Measurements from ENCODE around the gene GRIK4.
"Not testable (repeated sequence)": the region's sequence is repeated elsewhere in the genome, so short reads cannot be mapped to it uniquely, and the experiment has no call there.

The GRIK4 gene

GRCh38 chr11:120578596-120579154, 67.1 kb downstream of the GRIK4 start:
- H3K4me3 ChIP-seq: no peak overlapping the region
- no peak overlapping the region for H3K27ac ChIP-seq
- H3K27me3 ChIP-seq: no peaks in the 10 kb centered on the region
- no peaks in the 10 kb centered on the region for H4K20me1 ChIP-seq
- H3K4me1 ChIP-seq: no peaks in the 10 kb centered on the region; the same call in 1 of the 2 replicates
- H3K36me3 ChIP-seq: no peaks in the 10 kb centered on the region
- no peak overlapping the region for H3K4me2 ChIP-seq
- H3K9me3 ChIP-seq: peaks cover 5% of the 10 kb centered on the region
- no peak overlapping the region for H3K9ac ChIP-seq
- no peak for TF ChIP-seq Cebpa-rat (IDR thresholded peaks at IDR 0.05)

DNA sequence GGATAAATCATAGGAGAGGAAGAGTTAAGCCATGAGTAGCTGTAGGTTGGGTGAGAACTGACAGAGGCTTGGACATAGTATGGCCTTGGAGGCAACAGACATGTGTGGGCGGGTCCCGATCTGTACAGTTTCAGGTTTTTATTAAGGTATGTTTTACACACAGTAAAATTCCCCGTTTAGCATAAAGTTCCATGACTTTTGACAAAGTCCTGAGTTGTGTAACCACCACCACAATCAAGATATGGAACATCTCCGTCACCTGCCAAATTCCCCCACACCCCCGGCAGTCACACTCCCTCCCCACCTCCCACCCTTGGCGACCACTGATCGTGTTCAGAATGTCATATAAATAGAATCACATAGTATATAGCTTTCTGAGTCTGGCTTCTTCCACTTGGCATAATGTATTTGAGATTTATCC, 68.1 kb downstream of the GRIK4 start:
- Histone ChIP-seq H3K27me3 (no peaks in the 10 kb centered on the region), H3K27ac (no peak overlapping the region), H3K4me2 (no peak overlapping the region), H4K20me1 (no peaks in the 10 kb centered on the region), H3K4me1 (no peaks in the 10 kb centered on the region; the same call in 1 of the 2 replicates), H3K36me3 (no peaks in the 10 kb centered on the region), H3K9me3 (peaks cover 8% of the 10 kb centered on the region), H3K9ac (no peak overlapping the region), H3K4me3 (no peak overlapping the region)
- TF ChIP-seq Cebpa-rat (IDR thresholded peaks at IDR 0.05): no peak

- no peak; the same call in 1 of the 2 replicates for TF ChIP-seq Cebpa-rat (IDR thresholded peaks at IDR 0.05)
- H3K36me3 ChIP-seq: no peaks in the 10 kb centered on the region
- no peak overlapping the region for H3K4me3 ChIP-seq
- no peaks in the 10 kb centered on the region for H4K20me1 ChIP-seq
- no peak overlapping the region for H3K27ac ChIP-seq
- H3K4me2 ChIP-seq: no peak overlapping the region
- H3K27me3 ChIP-seq: no peaks in the 10 kb centered on the region
- no peaks in the 10 kb centered on the region; the same call in 1 of the 2 replicates for H3K4me1 ChIP-seq
- H3K9me3 ChIP-seq: peaks cover 8% of the 10 kb centered on the region
- no peak overlapping the region for H3K9ac ChIP-seq
Observed at GRCh38 chr11:120581313-120581712, 69.8 kb downstream of the GRIK4 start.

GRCh38 chr11:120582535-120582934, 71.0 kb downstream of the GRIK4 start:
- H3K4me3 ChIP-seq: not testable (repeated sequence)

GRCh38 chr11:120586072-120586471, 74.5 kb downstream of the GRIK4 start:
- H3K9me3 ChIP-seq: peaks cover 8% of the 10 kb centered on the region
- H3K9ac ChIP-seq: no peak overlapping the region
- H3K4me1 ChIP-seq: no peaks in the 10 kb centered on the region
- H3K36me3 ChIP-seq: no peaks in the 10 kb centered on the region
- H3K27me3 ChIP-seq: no peaks in the 10 kb centered on the region
- no peaks in the 10 kb centered on the region for H4K20me1 ChIP-seq
- no peak for TF ChIP-seq Cebpa-rat (IDR thresholded peaks at IDR 0.05)
- H3K27ac ChIP-seq: no peak overlapping the region
- no peak overlapping the region for H3K4me2 ChIP-seq
- no peak overlapping the region for H3K4me3 ChIP-seq

More at GRCh38 chr11:120582535-120582934, 71.0 kb downstream of the GRIK4 start:
- H3K4me2 ChIP-seq, H4K20me1 ChIP-seq, H3K9ac ChIP-seq, H3K4me1 ChIP-seq, H3K9me3 ChIP-seq, H3K27me3 ChIP-seq, H3K27ac ChIP-seq, H3K36me3 ChIP-seq: not testable (repeated sequence)

GRCh38 chr11:120586728-120587127, 75.2 kb downstream of the GRIK4 start:
- Histone ChIP-seq H3K9me3 (peaks cover 8% of the 10 kb centered on the region), H3K4me2 (no peak overlapping the region), H3K4me1 (no peaks in the 10 kb centered on the region), H3K27ac (no peak overlapping the region), H3K36me3 (no peaks in the 10 kb centered on the region), H4K20me1 (no peaks in the 10 kb centered on the region), H3K4me3 (no peak overlapping the region), H3K9ac (no peak overlapping the region), H3K27me3 (peaks cover 5% of the 10 kb centered on the region; the same call in 1 of the 2 replicates)
- no peak for TF ChIP-seq Cebpa-rat (IDR thresholded peaks at IDR 0.05)

GRCh38 chr11:120587299-120587698, 75.8 kb downstream of the GRIK4 start:
- TF ChIP-seq Cebpa-rat (IDR thresholded peaks at IDR 0.05): no peak
- no peak overlapping the region for H3K9ac ChIP-seq
- H4K20me1 ChIP-seq: no peaks in the 10 kb centered on the region
- no peak overlapping the region for H3K4me3 ChIP-seq
- no peak overlapping the region for H3K4me2 ChIP-seq
- no peak overlapping the region for H3K27ac ChIP-seq
- H3K9me3 ChIP-seq: peaks cover 8% of the 10 kb centered on the region
- H3K4me1 ChIP-seq: no peaks in the 10 kb centered on the region
- no peaks in the 10 kb centered on the region for H3K36me3 ChIP-seq
- H3K27me3 ChIP-seq: peaks cover 11% of the 10 kb centered on the region; the same call in 1 of the 2 replicates

DNA sequence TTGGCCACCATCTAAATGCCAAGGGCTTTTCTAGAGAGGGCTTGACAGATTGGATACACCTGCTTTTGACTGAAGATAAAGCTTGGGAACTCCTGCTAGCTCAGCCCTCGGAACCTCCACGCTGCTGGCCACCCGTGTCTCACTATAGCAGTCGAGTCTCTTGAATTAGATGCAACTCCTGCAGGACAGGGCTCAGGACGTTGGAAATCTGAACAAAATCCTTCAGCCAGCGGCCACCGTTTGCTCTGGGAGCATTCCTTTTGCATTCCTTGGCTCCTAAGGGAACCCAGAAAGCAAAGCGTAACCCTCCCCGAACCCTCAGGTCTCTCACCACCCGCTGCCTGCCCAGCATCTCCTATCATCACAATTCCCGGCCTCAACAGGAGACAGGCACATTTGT, 77.8 kb downstream of the GRIK4 start:
- TF ChIP-seq Cebpa-rat (IDR thresholded peaks at IDR 0.05): no peak
- Histone ChIP-seq H3K4me2 (no peak overlapping the region), H3K36me3 (no peaks in the 10 kb centered on the region), H3K27me3 (peaks cover 26% of the 10 kb centered on the region), H3K27ac (no peak overlapping the region), H3K9me3 (no peaks in the 10 kb centered on the region), H3K4me3 (no peak overlapping the region), H3K4me1 (peaks cover under 1% of the 10 kb centered on the region), H4K20me1 (no peaks in the 10 kb centered on the region), H3K9ac (no peak overlapping the region)

GRCh38 chr11:120590472-120590871, 78.9 kb downstream of the GRIK4 start:
- no peak for TF ChIP-seq Cebpa-rat (IDR thresholded peaks at IDR 0.05)
- Histone ChIP-seq H3K4me3 (no peak overlapping the region), H3K9me3 (no peaks in the 10 kb centered on the region), H4K20me1 (no peaks in the 10 kb centered on the region), H3K9ac (no peak overlapping the region), H3K36me3 (no peaks in the 10 kb centered on the region), H3K4me2 (no peak overlapping the region), H3K4me1 (peaks cover 12% of the 10 kb centered on the region), H3K27me3 (peaks cover 26% of the 10 kb centered on the region), H3K27ac (no peak overlapping the region)

GRCh38 chr11:120594746-120595145, 83.2 kb downstream of the GRIK4 start:
- TF ChIP-seq Cebpa-rat (IDR thresholded peaks at IDR 0.05): no peak
- no peak overlapping the region for H3K27ac ChIP-seq

DNA sequence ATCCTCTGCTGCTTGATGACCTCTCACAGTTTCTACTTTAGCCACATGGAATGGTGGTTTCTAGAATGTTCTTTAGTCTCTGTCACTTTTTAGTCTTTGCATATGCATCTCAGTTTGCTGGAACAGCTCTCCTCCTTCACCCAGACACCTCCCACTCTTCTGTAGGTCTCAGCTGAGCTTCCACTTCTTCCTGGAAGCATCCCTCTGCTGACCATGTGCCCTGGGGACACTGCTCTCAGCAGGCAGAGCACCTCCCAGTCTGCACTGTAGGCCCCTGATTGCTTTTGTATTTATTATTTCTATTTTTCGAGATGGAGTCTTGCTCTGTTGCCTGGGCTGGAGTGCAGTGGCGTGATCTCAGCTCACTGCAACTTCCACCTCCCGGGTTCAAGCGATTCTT, 84.0 kb downstream of the GRIK4 start:
- Histone ChIP-seq H3K36me3 (no peaks in the 10 kb centered on the region), H3K4me3 (no peak overlapping the region), H3K4me2 (peak overlapping the region; percentile 44), H3K9ac (no peak overlapping the region), H3K27me3 (peaks cover 40% of the 10 kb centered on the region), H4K20me1 (no peaks in the 10 kb centered on the region), H3K27ac (no peak overlapping the region), H3K9me3 (no peaks in the 10 kb centered on the region), H3K4me1 (peaks cover 16% of the 10 kb centered on the region)
- TF ChIP-seq Cebpa-rat (IDR thresholded peaks at IDR 0.05): no peak

More at GRCh38 chr11:120594746-120595145, 83.2 kb downstream of the GRIK4 start:
- Histone ChIP-seq H3K9ac (no peak overlapping the region), H3K27me3 (peaks cover 40% of the 10 kb centered on the region), H3K4me1 (peaks cover 16% of the 10 kb centered on the region), H4K20me1 (no peaks in the 10 kb centered on the region), H3K4me2 (peak overlapping the region; percentile 44), H3K9me3 (no peaks in the 10 kb centered on the region), H3K36me3 (no peaks in the 10 kb centered on the region), H3K4me3 (no peak overlapping the region)
